Measurements from ENCODE around the gene HSPA1A.
"Not testable (repeated sequence)": the region's sequence is repeated elsewhere in the genome, so short reads cannot be mapped to it uniquely, and the experiment has no call there.

HSPA1A gene

DNA sequence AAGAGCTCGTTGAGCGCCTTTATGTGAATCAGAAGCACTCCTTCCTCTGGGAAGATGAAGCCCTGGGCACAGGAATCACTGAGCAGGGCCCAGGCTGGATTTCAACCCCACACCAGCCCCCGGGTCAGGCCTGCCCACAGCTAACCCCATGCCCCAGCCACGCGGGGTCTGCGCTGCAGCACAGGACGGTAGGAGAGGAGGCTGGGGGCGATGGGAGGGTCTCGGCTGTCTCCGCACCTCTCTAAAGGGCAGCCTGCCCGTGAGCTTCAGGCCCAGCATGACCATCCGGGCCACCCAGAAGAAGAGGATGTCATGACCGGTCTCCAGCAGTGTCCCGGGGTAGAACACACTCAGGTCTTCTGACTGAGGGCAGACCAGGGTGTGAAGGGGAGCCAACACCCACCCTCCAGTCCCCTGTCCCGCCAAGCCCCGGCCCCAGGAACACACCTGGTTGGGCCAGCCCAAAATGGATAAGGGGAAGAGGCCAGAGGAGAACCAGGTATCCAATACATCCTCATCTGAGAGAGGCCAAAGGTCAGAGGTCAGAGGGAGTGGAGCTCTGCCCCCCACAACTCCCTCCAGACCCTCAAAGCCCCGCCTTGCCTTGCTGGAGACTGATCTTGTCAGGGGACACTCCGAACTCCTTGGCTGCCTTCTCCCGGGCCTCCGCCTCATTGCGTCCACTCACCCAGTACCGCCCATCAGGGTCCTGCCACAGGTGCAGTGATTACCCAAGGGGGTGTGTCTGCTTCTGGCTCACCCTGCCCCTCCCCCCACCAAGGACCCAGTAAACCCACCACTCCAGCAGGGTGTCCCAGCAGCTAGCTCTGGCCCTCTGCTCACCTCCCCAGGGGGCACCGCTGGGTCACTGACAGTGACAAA is 33.9 kb upstream of the HSPA1A start:
- FAIRE-seq = no peak

DNA sequence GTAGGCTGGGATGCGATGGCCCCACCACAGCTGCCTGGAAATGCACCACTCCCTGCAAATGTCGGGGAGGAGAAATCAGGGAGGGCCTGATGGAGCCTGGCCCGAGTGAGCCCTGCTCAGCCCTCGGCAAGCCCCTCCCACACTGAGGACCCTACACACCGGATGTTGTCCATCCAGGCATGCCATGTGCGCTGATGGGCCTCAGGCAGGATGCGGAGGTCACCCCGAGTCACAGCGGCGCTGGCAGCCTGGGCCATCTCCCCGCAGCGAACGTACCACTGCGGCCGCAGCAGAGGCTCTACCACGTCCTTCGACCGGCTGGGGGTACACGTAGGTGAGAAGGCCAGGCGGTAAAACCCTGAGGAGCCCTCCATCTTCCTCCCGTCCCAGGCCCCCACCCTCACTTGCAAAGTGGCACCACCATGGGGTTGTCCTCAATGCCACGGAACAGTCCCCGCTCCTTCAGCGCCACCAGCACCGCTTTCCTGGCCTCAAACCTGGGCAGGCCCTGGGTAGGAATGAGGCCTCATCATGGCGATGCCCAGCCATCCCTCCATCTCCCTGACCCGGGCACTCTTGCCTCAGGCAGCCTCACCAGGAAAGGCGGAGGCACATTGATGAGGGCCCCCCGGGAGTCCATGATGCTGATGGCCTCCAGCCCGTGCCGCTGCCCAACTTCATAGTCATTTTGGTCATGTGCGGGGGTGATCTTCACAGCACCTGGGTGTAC is 33.1 kb upstream of the HSPA1A start:
- FAIRE-seq = no peak

DNA sequence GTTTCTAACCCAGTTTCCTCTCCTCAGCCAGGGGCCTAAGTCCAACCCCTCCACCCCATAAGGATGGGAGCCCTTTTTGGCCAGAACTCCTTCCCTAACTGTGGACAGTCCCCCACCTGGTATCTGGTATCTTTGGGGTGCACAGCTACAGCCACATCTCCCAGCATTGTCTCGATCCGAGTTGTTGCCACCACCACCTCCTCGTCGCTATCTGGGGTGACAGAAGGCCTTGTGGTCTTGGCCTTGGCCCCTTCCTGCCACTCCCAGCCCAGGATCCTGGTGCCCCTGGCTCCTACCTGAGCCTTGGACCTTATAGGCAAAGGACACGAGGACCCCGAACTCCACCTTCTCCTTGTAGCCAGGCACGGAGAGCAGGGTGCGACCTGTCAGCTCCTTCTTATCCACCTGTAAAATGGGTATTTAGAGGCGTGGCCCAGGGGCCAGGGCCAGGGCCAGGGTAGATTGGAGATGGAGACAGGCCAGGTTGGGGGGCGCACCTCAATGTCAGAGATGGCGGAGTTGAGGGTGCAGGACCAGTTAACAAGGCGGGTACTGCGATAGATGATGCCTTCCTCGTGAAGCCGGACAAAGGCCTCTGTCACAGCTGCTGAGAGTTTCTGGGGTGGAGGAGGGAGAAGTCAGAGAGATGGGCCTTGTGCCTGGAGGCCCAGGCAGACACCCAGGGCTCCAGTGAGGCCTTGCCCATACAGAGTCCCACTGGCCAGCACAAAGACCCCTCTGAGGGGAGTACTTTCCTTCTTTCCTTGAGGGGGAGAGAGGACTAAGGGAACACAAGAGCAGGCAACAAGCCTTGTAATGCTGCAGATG is 31.0 kb upstream of the HSPA1A start:
- no peak for FAIRE-seq

DNA sequence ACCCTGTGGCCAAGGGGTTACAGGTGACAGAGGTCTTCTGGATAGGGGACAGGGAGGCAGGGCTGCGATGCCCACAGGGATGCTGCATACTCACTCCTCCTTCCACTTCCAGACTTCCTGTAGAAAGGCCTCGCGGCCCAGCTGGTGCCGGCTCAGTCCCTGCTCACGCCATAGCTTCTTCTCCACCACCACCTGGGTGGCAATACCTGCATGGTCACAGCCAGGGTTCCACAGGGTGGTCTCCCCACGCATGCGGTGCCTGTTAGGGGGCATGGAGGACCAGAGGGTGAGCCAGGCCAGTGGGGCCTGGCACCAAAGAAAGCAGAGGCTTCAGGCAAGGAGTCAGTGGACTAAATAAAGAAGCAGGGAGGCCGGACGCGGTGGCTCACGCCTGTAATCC is 29.9 kb upstream of the HSPA1A start:
- FAIRE-seq = no peak

DNA sequence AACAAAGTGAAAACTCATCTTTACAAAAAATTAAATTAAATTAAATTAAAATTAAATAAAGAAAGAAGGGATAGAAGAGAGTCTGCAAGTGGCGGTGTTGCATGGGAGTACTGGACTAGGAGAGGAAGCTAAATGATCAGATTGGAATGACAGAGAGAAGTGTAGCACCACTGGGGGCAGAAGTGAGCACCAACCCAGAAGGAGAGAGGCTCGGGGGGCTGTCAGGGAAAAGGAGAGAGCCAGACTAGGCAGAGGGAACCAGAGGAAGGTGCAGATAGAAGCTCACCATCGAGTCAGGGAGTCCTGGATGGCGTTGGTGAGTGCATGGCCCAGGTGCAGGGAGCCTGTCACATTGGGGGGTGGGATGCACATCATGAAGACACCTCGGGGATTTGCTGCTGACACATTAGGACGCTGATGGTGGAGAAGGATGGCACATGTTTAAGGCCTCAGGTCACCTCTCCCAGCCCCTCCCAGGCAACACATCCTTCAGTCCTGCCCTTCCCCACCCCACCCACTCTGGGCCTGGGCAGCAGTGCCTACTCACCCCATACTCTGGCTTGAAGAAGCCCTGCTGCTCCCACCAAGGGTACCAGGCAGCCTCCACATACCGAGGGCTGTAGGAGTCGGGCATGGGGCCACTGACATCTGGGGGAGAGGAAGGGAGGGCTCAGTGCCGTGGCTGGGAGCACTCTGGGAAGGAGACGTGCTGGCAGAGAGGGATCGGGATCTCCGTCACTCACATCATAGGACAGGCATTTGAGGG is 23.8 kb upstream of the HSPA1A start:
- no peak for FAIRE-seq

DNA sequence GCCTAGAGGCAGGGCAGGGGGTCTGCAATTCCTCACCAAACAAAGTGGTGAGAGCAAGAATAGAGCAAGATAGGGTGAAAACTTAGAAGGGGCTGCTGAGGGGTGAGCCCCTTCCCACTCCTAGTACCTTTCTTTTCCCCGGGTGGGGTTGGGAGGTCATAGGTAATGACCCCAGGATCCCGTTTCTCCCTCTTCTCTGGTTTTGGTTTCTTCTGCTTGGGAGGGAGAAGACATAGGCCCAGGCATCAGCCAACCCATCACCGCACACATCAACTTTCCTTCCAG is 23.3 kb upstream of the HSPA1A start:
- FAIRE-seq = no peak

DNA sequence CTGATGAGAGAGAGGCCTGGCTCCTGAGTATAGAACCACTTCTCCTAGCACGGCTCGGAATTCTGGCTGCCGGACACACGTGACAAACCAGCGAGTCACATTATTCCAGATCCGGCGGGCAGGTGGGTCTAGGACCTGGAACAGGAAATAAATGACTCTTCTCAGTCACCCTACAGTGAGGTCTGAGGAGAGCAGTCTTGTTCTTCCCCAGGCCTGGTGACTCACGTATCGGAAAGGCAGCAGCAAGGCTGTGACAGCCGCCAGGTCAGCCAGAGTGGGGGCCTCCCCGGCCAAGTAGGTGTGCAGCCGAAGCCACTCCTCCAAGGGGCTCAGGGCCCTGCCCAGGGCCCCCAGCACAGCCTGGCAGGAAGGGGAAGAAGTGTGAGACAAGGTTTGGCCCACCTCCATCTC is 22.6 kb upstream of the HSPA1A start:
- FAIRE-seq = no peak

DNA sequence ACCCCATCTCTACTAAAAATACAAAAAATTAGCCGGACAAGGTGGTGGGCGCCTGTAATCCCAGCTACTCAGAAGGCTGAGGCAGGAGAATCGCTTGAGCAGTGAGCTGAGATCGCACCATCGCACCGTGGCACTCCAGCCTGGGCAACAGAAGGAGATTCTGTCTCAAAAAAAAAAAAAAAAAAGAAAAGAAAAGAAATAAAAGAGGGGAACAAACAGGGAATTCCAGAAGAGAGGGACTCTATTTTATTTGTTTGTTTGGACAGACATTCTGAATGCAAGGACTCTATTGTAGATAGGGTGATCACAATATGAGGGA is 21.5 kb upstream of the HSPA1A start:
- FAIRE-seq = not testable (repeated sequence)

DNA sequence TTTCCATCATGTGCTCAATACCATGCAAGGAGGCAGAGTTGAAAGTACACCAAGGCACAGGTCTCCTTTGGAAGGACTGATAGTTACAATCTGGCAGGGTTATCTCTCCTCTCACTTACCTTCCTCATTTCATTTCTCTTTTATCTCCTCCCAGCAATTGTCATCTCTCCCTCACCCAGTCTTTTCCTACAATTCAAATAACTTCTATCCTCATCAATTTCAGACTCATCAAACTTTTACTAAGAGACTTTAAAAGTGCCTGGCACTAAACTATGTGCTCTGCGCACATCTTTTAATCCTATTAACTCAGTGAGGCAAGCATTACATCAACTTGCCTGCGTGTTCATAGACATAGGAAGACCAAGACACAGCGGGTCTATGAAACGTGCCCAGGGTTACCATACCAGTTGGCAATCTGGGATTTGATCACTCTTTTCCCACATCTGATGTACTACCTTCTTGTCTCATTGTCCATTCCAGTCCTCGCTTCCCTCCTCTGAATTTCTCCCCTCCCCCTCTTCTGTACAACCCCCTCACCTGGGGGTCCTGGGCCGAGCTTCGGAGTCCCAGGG is 21.0 kb upstream of the HSPA1A start:
- FAIRE-seq = no peak

DNA sequence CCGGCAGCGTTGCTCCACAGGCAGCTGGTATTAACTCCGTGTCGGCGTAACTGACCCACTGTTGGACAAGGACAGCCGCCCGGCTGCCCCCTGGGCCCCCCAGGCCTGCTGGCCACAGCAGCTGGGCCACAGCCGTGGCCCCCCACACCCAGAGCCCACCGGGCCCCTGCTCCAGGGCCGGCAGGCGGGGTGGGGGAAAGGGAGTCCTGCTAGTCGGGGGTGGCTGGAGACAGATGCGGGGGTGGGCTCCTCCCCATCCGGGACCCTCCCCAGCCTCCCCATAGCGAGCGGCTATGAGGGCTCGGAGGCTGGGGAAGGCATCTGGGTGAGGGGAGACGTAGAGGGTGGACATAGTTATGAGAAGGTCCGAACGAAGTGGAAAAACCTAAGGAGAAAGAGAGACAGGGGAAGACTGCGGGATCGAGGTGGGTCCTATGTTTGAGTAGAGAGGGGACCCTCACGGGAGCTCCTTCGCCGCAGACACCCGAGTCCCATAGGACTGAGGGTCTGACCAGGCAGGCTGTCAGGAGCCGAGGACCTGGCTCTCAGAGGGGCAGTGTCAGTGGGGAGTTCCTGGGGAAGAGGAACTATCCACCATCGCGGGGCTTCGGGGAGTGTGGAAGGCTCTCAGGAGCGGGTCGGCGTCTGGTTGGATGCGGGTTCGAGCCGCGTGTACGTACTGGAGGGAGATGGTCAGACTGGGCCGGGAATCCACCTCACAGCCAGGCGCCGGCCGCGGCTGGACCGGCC is 20.3 kb upstream of the HSPA1A start:
- no peak for FAIRE-seq

DNA sequence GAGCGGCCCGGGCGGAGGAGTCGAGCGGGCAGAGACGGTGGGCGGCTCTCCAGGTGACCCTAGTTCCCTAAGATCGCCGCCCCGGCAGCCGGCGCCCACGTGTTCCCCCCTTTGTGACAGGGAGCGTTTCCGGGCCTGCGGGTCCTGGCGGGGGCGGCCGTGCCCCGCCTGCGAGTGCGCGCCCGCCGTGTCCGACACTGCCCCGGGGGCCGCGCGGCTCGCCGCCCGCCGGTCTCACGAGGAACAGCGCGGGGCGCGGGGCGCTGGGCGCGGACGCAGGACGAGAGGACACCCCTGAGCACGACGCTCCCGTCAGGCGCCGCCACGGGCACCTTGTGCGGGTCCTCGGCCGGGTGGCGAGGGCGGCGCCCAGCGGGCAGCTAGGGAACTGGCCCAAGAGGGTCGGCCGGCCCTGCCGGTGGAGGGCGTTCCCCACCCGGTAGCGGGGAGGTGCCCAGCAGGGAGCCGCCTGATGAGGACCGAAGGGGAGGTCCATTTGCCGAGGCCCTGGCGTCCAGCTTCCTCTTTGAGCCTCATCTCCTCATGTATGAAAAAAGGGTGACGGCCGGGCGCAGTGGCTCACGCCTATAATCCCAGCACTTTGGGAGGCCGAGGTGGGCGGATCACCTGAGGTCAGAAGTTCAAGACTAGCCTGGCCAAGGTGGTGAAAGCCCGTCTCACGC is 19.6 kb upstream of the HSPA1A start, which contains the start of gene VARS1:
Gene VARS1 (minus strand): TSS at position 137 of the 683 bp plus-strand sequence. CDS start 535 bp downstream, outside the sequence.
- FAIRE-seq = no peak

DNA sequence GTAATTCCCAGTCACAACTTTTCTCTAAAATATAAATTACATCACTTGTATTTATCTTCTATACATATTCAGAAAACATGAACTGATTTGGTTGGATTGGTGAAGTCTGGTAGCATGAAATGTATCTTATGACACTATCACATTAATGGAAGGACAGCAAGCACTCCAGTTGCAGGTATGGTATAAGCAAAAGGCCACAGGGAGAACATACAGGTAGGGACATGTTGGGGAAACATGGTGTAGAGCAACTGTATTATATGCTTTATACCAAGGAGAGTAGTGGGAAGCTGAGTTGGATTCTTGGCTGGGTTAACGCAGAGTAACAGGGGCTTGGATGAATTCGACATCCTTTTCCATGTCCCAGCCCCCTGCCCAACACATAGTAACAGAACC is 18.4 kb upstream of the HSPA1A start:
- FAIRE-seq = no peak

DNA sequence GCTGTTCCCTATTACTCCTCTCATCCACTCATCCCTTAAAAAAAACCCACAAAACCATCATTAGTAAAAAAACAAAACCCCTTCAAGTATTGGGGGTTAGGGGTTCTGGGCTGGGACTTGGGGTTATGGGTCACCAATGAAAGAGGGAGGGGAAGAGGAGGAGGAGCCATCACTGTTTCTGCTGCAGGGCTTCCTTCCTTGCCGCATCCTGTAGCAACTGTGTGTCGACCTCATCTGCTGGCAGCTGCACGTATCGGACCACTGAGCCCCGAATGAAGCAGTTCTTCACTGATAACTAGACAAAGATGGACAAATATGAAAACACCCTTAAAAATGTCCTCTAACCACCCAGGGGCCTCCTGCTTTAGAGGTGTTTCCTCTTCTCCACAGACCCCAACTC is 17.8 kb upstream of the HSPA1A start:
- FAIRE-seq = no peak

DNA sequence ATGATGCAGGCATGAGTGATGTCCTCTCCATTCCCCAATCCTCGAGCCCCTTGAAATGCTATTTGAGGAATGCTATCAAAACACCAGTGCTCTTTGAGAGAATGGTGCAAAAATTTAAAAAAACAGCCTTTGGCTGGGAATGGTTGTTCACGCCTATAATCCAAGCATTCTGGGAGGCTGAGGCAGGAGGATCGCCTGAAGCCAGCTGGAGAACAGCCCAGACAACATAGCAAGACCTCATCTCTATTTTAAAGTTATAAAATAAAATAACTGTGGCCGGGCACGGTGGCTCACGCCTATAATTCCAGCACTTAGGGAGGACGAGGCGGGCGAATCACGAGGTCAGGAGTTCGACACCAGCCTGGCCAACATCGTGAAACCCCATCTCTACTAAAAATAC is 15.6 kb upstream of the HSPA1A start:
- FAIRE-seq = no peak

DNA sequence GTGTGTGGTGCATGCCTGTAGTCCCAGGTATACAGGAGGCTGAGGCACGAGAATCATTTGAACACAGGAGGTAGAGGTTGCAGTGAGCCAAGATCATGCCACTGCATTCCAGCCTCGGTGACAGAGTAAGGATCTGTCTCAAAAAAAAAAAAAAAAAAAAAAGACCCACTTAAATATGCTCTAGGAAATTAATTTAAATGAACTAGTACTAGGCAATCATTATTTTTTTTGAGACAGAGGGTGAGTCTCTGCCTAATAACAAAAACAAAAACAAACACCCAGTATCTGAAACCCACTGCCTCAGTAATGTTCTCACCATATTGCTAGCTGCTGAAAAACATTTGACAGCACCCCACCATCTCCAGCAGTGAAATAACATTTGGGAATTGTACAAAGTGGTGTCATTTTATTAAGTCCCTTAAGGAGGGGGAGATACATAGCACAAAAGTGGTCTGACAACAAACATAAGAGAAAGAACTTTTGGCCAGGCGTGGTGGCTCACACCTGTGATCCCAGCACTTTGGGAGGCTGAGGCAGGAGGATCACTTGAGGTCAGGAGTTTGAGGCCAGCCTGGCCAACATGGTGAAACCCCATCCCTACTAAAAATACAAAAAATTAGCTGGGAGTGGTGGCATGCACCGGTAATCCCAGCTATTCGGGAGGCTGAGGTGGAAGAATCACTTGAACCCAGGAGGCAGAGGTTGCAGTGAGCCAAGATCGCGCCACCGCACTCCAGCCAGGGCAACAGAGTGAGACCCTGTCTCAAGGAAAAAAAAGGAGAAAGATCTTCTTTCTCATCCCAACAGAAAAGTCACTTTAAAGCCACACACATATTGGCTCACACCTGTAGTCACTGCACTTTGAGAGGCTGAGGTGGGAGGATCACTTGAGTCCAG is 14.1 kb upstream of the HSPA1A start:
- not testable (repeated sequence) for FAIRE-seq

DNA sequence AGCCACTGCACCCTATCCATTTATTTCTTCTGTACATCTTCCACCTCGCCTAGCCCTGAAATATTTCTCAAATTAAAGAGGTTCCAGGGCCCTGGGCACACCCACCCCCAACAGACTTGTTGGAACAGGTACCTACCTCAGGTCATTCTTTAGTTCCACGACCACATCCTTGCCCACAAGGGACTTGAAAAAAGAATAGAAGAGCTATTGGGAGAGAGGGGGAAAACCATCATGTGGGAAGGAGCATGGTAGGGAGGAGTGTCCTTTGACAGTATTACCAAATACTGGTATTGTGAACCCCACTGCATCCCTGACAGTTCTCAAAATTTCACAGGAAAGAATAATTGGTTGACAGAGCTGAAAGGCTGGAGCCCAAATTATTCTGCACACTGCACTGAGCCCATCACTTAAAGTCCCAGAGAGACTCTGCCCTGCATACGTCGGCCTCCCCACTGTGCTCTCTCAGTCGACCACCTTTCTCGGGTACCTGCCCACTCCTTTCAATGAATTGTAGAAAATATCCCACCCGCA is 9.3 kb upstream of the HSPA1A start:
- no peak for FAIRE-seq

DNA sequence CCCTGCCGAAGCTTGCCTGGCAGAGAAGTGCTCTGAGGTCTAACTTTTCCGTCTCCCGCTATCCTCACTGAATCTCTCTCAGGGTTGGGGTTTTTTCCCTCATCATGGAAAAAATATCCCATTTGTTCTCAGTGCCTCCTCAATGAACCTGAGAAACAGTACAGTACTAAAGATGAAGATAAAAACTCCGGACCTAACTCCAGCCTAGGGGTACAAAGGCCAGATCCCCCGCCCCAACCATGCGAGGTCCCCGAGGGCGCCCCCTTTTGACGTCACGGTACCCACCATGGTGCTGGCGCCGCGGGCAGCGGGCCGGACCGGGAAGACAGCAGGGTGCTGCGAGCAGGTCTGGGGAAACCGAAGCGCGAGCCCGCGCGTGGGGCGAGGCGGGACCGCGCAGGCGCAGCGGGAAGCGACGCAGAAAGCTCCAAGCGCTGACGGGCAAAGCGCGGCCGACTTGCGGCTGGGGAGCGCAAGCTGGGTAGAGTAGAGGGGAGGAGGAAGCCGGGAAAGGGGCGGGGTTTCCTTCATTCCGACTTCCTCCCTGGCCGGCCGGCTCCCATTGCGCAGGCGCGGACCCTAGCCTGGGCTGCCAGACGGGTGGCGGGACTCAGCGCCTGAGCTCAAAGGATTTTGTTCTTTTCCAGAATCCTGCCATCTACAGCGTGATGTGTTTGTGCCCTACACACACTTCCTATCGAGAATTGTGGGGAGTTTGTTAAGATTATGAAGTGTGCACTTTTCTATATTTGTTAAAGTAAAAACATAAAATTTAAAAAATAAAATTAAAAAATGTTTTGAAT is 8.7 kb upstream of the HSPA1A start, which contains the start of gene LSM2:
Gene LSM2 (minus strand): TSS at position 497 of the 803 bp plus-strand sequence. CDS start 209 bp downstream, at position 288.
- peak; percentile 9 for FAIRE-seq

DNA sequence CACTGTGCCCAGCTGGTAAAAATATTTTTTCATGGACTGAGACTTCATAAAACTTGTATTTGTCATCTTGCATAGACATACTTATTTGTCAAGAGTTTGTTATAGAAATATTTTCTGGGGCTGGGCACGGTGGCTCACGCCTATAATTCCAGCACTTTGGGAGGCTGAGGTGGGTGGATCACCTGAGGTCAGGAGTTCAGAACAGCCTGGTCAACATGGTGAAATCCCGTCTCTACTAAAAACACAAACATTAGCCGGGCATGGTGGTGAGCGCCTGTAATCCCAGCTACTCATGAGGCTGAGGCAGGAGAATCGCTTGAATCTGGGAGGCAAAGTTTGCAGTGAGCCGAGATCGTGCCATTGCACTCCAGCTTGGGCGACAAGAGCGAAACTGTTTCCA is 6.7 kb upstream of the HSPA1A start:
- FAIRE-seq = not testable (repeated sequence)

DNA sequence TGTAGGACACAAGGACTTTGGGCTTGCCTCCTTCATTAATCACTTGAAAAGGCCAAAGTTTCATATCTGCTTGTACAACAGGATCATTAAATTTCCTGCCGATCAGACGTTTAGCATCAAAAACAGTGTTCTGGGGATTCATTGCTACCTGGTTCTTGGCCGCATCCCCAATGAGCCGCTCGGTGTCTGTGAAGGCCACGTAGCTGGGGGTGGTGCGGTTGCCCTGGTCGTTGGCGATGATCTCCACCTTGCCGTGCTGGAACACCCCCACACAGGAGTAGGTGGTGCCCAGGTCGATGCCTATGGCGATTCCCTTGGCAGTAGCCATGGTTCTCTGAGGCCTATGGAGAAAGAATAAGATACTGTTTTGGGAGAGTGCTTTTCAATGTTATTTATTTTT is 3.7 kb upstream of the HSPA1A start:
- no peak for FAIRE-seq
